A549 (cell line): ENCODE results near the gene SUSD3. TPM values are rescaled to one million over a fixed set of nuclear protein-coding genes. Genes with fewer than 3 reads are reported as not detected.

Experiments
- ATAC-seq, 2 experiments: fragments of 200-7000 bp in 1 of 2; fragments of >200 bp in 1 of 2; cut with Nextera tagmentation in 1 of 2; cut with Tn5 transposase in 1 of 2; 3 replicates each; pipeline versions ENCODE4 v1.8.0 to v1.9.1; 2018 to 2020; ENCODE audit warnings: mild to moderate bottlenecking in 1 of 2, moderate library complexity in 1 of 2
- CTCF ChIA-PET: fragments of 300-600 bp; sonication (Branson Sonifier 250); formaldehyde crosslinking; extraction: SDS; loops from one replicate; lab custom pipeline; 2021; ENCODE audit warnings: antibody characterized with exemption, inconsistent platforms; lab: Yijun Ruan, JAX
- POLR2A ChIA-PET: fragments of 350-600 bp; formaldehyde crosslinking; extraction: SDS; loops from one replicate; lab custom pipeline; 2021; ENCODE audit warnings: antibody characterized with exemption, inconsistent platforms; lab: Yijun Ruan, JAX
- DNase-seq, 2 experiments: peaks; one replicate each; pipeline versions ENCODE4 v3.0.0 to v3.0.0-alpha.2; 2011 to 2016; ENCODE audit warnings: low read depth in 1 of 2, low spot score in 1 of 2
- FAIRE-seq: peaks from 2 replicates; lab custom pipeline; 2011; peaks lifted over from hg19 to GRCh38; lab: Jason Lieb, UNC
- H3K27ac ChIP-seq, 2 experiments: fragments of >200 bp; sonication (Bioruptor Twin); formaldehyde crosslinking; 3 replicates each; pipeline ENCODE4 v1.5.1; 2016 to 2017
- H3K4me1 ChIP-seq: fragments of >200 bp; sonication (Bioruptor Twin); formaldehyde crosslinking; 3 replicates; pipeline ENCODE4 v1.6.1; 2016
- H3K4me2 ChIP-seq: fragments of >200 bp; sonication (Bioruptor Twin); formaldehyde crosslinking; 3 replicates; pipeline ENCODE4 v1.6.1; 2016
- H3K4me3 ChIP-seq: fragments of >200 bp; sonication (Bioruptor Twin); formaldehyde crosslinking; 3 replicates; pipeline ENCODE4 v1.5.1; 2016
- H3K9me3 ChIP-seq: fragments of >200 bp; sonication (Bioruptor Twin); formaldehyde crosslinking; 3 replicates; pipeline ENCODE4 v1.6.1; 2016
- BCL3 ChIP-seq: fragments of >200 bp; sonication (Bioruptor Twin); formaldehyde crosslinking; IDR thresholded peaks from 3 replicates; pipeline ENCODE4 v1.6.1; 2016
- BHLHE40 ChIP-seq: IDR thresholded peaks from 2 replicates; pipeline ENCODE4 v1.6.1; 2012; ENCODE audit warnings: low read depth, low read length, inconsistent platforms
- CBX2 ChIP-seq: fragments of 200-600 bp; sonication (generic); IDR thresholded peaks from 2 replicates; pipeline ENCODE4 v1.6.1; 2016; ENCODE audit warnings: low read depth, mild to moderate bottlenecking, borderline replicate concordance
- CBX8 ChIP-seq: fragments of 200-600 bp; sonication (generic); IDR thresholded peaks from 2 replicates; pipeline ENCODE4 v1.6.1; 2016
- CEBPB ChIP-seq, 2 experiments: fragments of >200 bp in 1 of 2; sonication (Bioruptor Twin) in 1 of 2; formaldehyde crosslinking in 1 of 2; IDR thresholded peaks; 2 replicates each; pipeline ENCODE4 v1.6.1; 2012 to 2016
- CHD4 ChIP-seq: fragments of 200-600 bp; sonication (generic); IDR thresholded peaks from 2 replicates; pipeline ENCODE4 v1.6.1; 2016; ENCODE audit warnings: antibody characterized with exemption, mild to moderate bottlenecking, borderline replicate concordance
- CTCF ChIP-seq: fragments of >200 bp; sonication (Bioruptor Twin); formaldehyde crosslinking; IDR thresholded peaks from 3 replicates; pipeline ENCODE4 v1.5.1; 2016
- ESRRA ChIP-seq: fragments of 150-350 bp; IDR thresholded peaks from 2 replicates; pipeline ENCODE4 v1.6.1; 2014; ENCODE audit warnings: mild to moderate bottlenecking, low read length, borderline replicate concordance
- FOSB ChIP-seq: fragments of 250-450 bp; sonication (Bioruptor Pico); IDR thresholded peaks from 2 replicates; pipeline ENCODE4 v1.5.0; 2020; ENCODE audit warnings: mild to moderate bottlenecking, moderate library complexity
- HES2 ChIP-seq: fragments of >200 bp; sonication (Bioruptor Twin); formaldehyde crosslinking; IDR thresholded peaks from 2 replicates; pipeline ENCODE4 v1.6.1; 2016
- HOXB13 ChIP-seq: fragments of 250-450 bp; sonication (Bioruptor Pico); IDR thresholded peaks from 2 replicates; pipeline ENCODE4 v1.5.0; 2020; ENCODE audit warnings: low read depth, mild to moderate bottlenecking, moderate library complexity
- MYC ChIP-seq: IDR thresholded peaks from 2 replicates; pipeline ENCODE4 v1.6.1; 2012; ENCODE audit warnings: mild to moderate bottlenecking, inconsistent platforms, low read length, improper control_type of control experiment, borderline replicate concordance
- NPAS2 ChIP-seq: fragments of 250-450 bp; sonication (Bioruptor Pico); IDR thresholded peaks from 2 replicates; pipeline ENCODE4 v1.8.0; 2022; ENCODE audit warnings: mild to moderate bottlenecking, moderate library complexity, borderline replicate concordance
- NR3C1 ChIP-seq: fragments of >200 bp; sonication (Bioruptor Twin); formaldehyde crosslinking; IDR thresholded peaks from 3 replicates; pipeline ENCODE4 v1.6.1; 2017
- PHF8 ChIP-seq: fragments of 200-600 bp; sonication (generic); IDR thresholded peaks from 2 replicates; pipeline ENCODE4 v1.6.1; 2016; ENCODE audit warnings: low read depth, mild to moderate bottlenecking, antibody characterized with exemption, moderate library complexity, borderline replicate concordance
- POLR2A ChIP-seq: IDR thresholded peaks from 2 replicates; pipeline ENCODE4 v1.6.1; 2012; ENCODE audit warnings: mild to moderate bottlenecking, low read length
- RARB ChIP-seq: fragments of 250-450 bp; sonication (Bioruptor Pico); IDR thresholded peaks from 2 replicates; pipeline ENCODE4 v1.8.0; 2021; ENCODE audit warnings: mild to moderate bottlenecking, moderate library complexity
- RFX5 ChIP-seq: fragments of 450-650 bp; IDR thresholded peaks from 2 replicates; pipeline ENCODE4 v1.7.1; 2014; ENCODE audit warnings: antibody characterized with exemption, mild to moderate bottlenecking, moderate library complexity
- SMC3 ChIP-seq: fragments of >200 bp; sonication (Bioruptor Twin); formaldehyde crosslinking; IDR thresholded peaks from 3 replicates; pipeline ENCODE4 v1.6.1; 2018; ENCODE audit warnings: inconsistent platforms
- SREBF2 ChIP-seq: fragments of 450-650 bp; IDR thresholded peaks from 2 replicates; pipeline ENCODE4 v1.6.1; 2014; ENCODE audit warnings: mild to moderate bottlenecking, moderate library complexity
- TFCP2L1 ChIP-seq: fragments of 250-450 bp; sonication (Bioruptor Pico); IDR thresholded peaks from 2 replicates; pipeline ENCODE4 v1.5.0; 2021; ENCODE audit warnings: mild to moderate bottlenecking
- ZC3H11A ChIP-seq: fragments of 450-650 bp; IDR thresholded peaks from 2 replicates; pipeline ENCODE4 v1.6.1; 2014; ENCODE audit warnings: antibody characterized with exemption, mild to moderate bottlenecking
- ZNF302 ChIP-seq: fragments of 250-450 bp; sonication (Bioruptor Pico); IDR thresholded peaks from 2 replicates; pipeline ENCODE4 v1.9.0; 2021; ENCODE audit warnings: inconsistent platforms, mild to moderate bottlenecking, moderate library complexity
- WGBS: methylation state at CpG from one replicate; pipeline ENCODE4 v1.1.6; 2017; ENCODE audit errors: missing lambda C conversion rate; 5-methylcytosine and 5-hydroxymethylcytosine counted together
- polyA plus RNA-seq, 4 experiments: library from polyadenylated mRNA; depleted of rRNA in 3 of 4; stranded (reverse); fragments of >200 nt; fragmentation: RNase III in 1 of 4; extraction: RNeasy Plus Mini Kit Qiagen cat#74134 plus additional on column Dnase treatment in 1 of 4; gene quantifications; 2 replicates in 3 of 4; 3 replicates in 1 of 4; pipeline ENCODE4 v1.2.3, GENCODE V29; 2011 to 2017
- TF ChIP-seq, protein P1 (sequence below): fragments of 250-450 bp; sonication (Bioruptor Pico); IDR thresholded peaks from 2 replicates; pipeline ENCODE4 v1.5.0; 2021; ENCODE audit warnings: mild to moderate bottlenecking, moderate library complexity, borderline replicate concordance
- TF ChIP-seq, protein P2 (sequence below): fragments of 450-650 bp; IDR thresholded peaks from 2 replicates; pipeline ENCODE4 v1.6.1; 2014; ENCODE audit warnings: antibody characterized with exemption

Gene SUSD3
- polyA plus RNA-seq, 2 of the 4 experiments (the other 2 are of a cell fraction): 0.27 to 0.34 TPM

DNA sequence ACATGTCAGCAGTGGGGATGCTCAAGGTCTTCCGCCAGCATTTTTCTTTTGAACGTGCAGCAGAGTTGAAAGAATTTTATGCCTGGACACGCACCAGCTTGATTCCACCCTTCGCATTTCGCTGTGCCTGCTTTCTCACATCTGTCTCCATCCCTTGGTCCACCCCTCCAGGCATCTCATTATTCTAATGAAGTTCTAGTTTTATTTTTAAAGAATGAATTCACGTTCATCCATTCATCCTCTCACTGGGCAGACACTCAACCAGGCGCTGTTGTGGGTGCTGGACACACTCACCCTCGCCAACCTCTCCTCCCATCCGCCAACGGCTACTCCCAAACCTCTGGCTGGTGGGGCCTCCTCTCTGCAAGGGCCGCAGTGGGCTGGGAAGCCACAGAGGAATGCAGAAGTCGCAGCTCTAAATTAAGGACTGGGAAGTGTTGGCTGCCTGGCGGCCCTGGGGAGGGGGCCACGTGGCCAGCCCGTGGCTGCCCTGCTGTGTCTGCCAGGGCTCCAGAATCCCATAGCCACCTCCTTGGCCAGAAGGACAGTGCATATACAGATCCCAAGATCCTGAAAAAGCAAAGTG lies 6.7 kb downstream of the SUSD3 start:
- Histone ChIP-seq H3K4me3 (no peak overlapping the region), H3K4me2 (no peak overlapping the region), H3K9me3 (no peaks in the 10 kb centered on the region), H3K4me1 (peaks cover 16% of the 10 kb centered on the region), H3K27ac (no peak overlapping the region)
- FAIRE-seq (no peak), ATAC-seq (no peak), DNase-seq (no peak)
- CTCF ChIA-PET: interaction anchor here (1.3 to 2.0 kb wide), 4 partner anchors 9 to 44 kb away, joined by 4 to 9 read pairs (median 4); no protein-coding TSS in a partner anchor
- no peak for TF ChIP-seq HOXB13 (CRISPR knock-in tag)
- no peak for TF ChIP-seq BHLHE40
- no peak for TF ChIP-seq CHD4
- TF ChIP-seq RFX5: no peak
- no peak for TF ChIP-seq ZNF302 (CRISPR knock-in tag)
- no peak for TF ChIP-seq RARB (CRISPR knock-in tag)
- TF ChIP-seq CBX8: no peak
- no peak for TF ChIP-seq POLR2A
- TF ChIP-seq FOSB (CRISPR knock-in tag): no peak
- no peak for TF ChIP-seq NR3C1
- TF ChIP-seq HES2: no peak
- TF ChIP-seq BCL3: no peak
- POLR2A ChIA-PET: no interaction called here
- WGBS: 76% methylated on average over 15 of the region's 15 CpGs

DNA sequence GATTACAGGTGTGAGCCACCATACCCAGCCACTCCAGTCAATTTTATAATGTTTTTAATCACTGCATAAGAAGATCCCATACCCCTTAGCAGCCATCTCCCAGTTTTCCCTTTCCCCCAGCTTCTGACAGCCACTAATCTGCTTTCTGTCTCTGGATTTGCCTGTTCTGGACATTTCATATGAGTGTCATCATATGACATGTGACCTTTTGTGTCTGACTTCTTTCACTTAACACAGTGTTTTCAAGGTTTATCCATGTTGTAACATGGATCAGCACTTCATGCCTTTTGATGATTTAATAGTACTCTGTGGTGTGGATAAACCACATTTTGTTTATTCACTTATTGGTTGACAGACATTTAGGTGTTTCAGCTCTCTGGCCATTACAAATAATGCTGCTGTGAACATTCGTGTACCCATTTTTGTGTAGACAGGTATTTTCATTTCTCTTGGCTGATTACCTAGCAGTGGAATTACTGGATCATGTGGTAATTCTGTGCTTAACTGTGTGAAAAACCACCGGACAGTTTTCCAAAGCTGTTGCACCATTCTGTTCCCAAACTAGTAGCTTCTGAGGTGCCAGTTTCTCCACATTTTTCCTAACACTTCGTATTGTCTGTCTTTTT lies 8.6 kb downstream of the SUSD3 start:
- 60% methylated on average over 3 of the region's 3 CpGs for WGBS
- H3K4me2 ChIP-seq: no peak overlapping the region
- ATAC-seq (no peak), FAIRE-seq (no peak), DNase-seq (no peak)
- H3K4me1 ChIP-seq: 0 out of 3 replicates have a peak, but pooled peaks cover 4% of the 10 kb centered on the region
- CTCF ChIA-PET: interaction anchor here (0.7 kb wide), 1 partner anchor 18 kb away, joined by 5 read pairs; no protein-coding TSS in a partner anchor
- TF ChIP-seq FOSB (CRISPR knock-in tag): no peak
- TF ChIP-seq PHF8: no peak
- TF ChIP-seq SMC3: no peak
- TF ChIP-seq, protein P1, sequence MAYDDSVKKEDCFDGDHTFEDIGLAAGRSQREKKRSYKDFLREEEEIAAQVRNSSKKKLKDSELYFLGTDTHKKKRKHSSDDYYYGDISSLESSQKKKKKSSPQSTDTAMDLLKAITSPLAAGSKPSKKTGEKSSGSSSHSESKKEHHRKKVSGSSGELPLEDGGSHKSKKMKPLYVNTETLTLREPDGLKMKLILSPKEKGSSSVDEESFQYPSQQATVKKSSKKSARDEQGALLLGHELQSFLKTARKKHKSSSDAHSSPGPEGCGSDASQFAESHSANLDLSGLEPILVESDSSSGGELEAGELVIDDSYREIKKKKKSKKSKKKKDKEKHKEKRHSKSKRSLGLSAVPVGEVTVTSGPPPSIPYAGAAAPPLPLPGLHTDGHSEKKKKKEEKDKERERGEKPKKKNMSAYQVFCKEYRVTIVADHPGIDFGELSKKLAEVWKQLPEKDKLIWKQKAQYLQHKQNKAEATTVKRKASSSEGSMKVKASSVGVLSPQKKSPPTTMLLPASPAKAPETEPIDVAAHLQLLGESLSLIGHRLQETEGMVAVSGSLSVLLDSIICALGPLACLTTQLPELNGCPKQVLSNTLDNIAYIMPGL (CRISPR knock-in tag): no peak
- no peak for TF ChIP-seq NPAS2 (CRISPR knock-in tag)
- TF ChIP-seq MYC: no peak
- no peak for TF ChIP-seq ZC3H11A
- no peak for TF ChIP-seq NR3C1
- TF ChIP-seq SREBF2: no peak
- TF ChIP-seq CTCF: no peak
- no peak for TF ChIP-seq CEBPB (IDR thresholded peaks at IDR 0.05)
- TF ChIP-seq TFCP2L1 (CRISPR knock-in tag): no peak
- TF ChIP-seq, protein P2, sequence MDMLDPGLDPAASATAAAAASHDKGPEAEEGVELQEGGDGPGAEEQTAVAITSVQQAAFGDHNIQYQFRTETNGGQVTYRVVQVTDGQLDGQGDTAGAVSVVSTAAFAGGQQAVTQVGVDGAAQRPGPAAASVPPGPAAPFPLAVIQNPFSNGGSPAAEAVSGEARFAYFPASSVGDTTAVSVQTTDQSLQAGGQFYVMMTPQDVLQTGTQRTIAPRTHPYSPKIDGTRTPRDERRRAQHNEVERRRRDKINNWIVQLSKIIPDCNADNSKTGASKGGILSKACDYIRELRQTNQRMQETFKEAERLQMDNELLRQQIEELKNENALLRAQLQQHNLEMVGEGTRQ: no peak
- TF ChIP-seq CBX2: no peak
- no peak for TF ChIP-seq ESRRA
- no peak overlapping the region for H3K4me3 ChIP-seq
- POLR2A ChIA-PET: interaction anchor here (0.7 kb wide), 1 partner anchor 66 kb away, joined by 5 read pairs; no protein-coding TSS in a partner anchor
- no peaks in the 10 kb centered on the region for H3K9me3 ChIP-seq
- H3K27ac ChIP-seq: no peak overlapping the region
